ENCODE results near the gene IL34. TPM values are rescaled to one million over a fixed set of nuclear protein-coding genes. Genes with fewer than 3 reads are reported as not detected.

The IL34 gene
- total RNA-seq, 2 donors from 2014 or later = 1.2 TPM; not detected in 1

- Mint-ChIP-seq H3K27ac (no peak overlapping the region), H3K36me3 (no peaks in the 10 kb centered on the region), H3K4me1 (ENCODE audit: low read depth in 2 of 2) (peaks cover 3 to 9% of the 10 kb centered on the region in 2 donors), H3K4me3 (no peak overlapping the region), H3K9me3 (no peaks in the 10 kb centered on the region), H3K27me3 (peaks cover 0 to 4% of the 10 kb centered on the region in 2 donors)
- ATAC-seq = no peak
- DNase-seq (ENCODE audit: low spot score) = no peak
These were observed 35.3 kb downstream of the IL34 start for GRCh38 chr16:70681382-70682238.

- ATAC-seq (no peak), DNase-seq (ENCODE audit: low spot score) (no peak)
- Mint-ChIP-seq H3K27me3 (peaks cover 0 to 4% of the 10 kb centered on the region in 2 donors), H3K9me3 (no peaks in the 10 kb centered on the region), H3K4me3 (no peak overlapping the region), H3K36me3 (no peaks in the 10 kb centered on the region), H3K27ac (no peak overlapping the region), H3K4me1 (ENCODE audit: low read depth in 2 of 2) (peaks cover 3 to 9% of the 10 kb centered on the region in 2 donors)
These were observed 36.1 kb downstream of the IL34 start for GRCh38 chr16:70682239-70683145.

GRCh38 chr16:70683146-70683944 lies 37.0 kb downstream of the IL34 start:
- Mint-ChIP-seq H3K9me3 (no peaks in the 10 kb centered on the region), H3K27me3 (peaks cover 0 to 4% of the 10 kb centered on the region in 2 donors), H3K4me3 (no peak overlapping the region), H3K4me1 (ENCODE audit: low read depth in 2 of 2) (peaks cover 3 to 9% of the 10 kb centered on the region in 2 donors), H3K36me3 (no peaks in the 10 kb centered on the region), H3K27ac (no peak overlapping the region)
- no peak for DNase-seq (ENCODE audit: low spot score)
- no peak for ATAC-seq

- Mint-ChIP-seq H3K9me3 (no peaks in the 10 kb centered on the region), H3K4me3 (no peak overlapping the region), H3K36me3 (no peaks in the 10 kb centered on the region), H3K27me3 (peaks cover 0 to 4% of the 10 kb centered on the region in 2 donors), H3K27ac (no peak overlapping the region), H3K4me1 (ENCODE audit: low read depth in 2 of 2) (no peaks in the 10 kb centered on the region)
- DNase-seq (ENCODE audit: low spot score) (no peak), ATAC-seq (no peak)
These were observed 38.0 kb downstream of the IL34 start for GRCh38 chr16:70684146-70685060.

GRCh38 chr16:70685061-70685937 lies 38.9 kb downstream of the IL34 start:
- Mint-ChIP-seq H3K36me3 (no peaks in the 10 kb centered on the region), H3K27me3 (peaks cover 0 to 4% of the 10 kb centered on the region in 2 donors), H3K27ac (no peak overlapping the region), H3K4me1 (ENCODE audit: low read depth in 2 of 2) (no peaks in the 10 kb centered on the region), H3K4me3 (no peak overlapping the region), H3K9me3 (no peaks in the 10 kb centered on the region)
- ATAC-seq = peak in 1 of 2 donors; percentile 38
- no peak for DNase-seq (ENCODE audit: low spot score)

DNA sequence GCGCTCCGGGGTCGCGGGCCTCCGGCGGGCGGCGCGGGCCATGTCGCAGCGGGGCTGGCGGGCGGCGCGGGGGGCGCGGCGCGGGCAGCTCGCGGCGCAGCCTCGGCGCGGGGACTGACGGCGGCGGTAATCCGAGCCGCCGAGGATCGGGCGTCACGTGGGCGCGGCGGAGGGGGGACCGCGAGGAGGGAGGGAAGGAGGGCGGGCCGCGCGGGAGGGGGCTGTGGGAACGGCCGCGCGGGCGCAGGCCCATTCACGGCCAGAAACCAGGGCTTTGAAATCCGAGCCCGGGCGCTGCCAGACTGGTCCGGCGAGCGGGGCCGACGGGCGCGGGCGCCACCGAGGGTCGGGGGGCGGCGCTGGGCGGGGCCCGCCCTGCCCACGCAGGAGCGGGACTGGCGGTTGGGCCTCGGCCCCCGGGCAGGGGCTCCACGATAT lies 39.6 kb downstream of the IL34 start, which contains the start of gene MTSS2:
Gene MTSS2, minus strand, starts transcription at position 116 of the 438 bp plus-strand sequence. CDS start 262 bp downstream, outside the sequence.
- DNase-seq (ENCODE audit: low spot score) (no peak), ATAC-seq (no peak)
- no peaks in the 10 kb centered on the region for H3K9me3 Mint-ChIP-seq
- H3K27me3 Mint-ChIP-seq = peaks cover 0 to 4% of the 10 kb centered on the region in 2 donors
- no peaks in the 10 kb centered on the region for H3K36me3 Mint-ChIP-seq
- H3K4me1 Mint-ChIP-seq (ENCODE audit: low read depth in 2 of 2) = no peaks in the 10 kb centered on the region
- H3K4me3 Mint-ChIP-seq = no peak within 1 kb of the TSS
- no peak within 1 kb of the TSS for H3K27ac Mint-ChIP-seq

DNA sequence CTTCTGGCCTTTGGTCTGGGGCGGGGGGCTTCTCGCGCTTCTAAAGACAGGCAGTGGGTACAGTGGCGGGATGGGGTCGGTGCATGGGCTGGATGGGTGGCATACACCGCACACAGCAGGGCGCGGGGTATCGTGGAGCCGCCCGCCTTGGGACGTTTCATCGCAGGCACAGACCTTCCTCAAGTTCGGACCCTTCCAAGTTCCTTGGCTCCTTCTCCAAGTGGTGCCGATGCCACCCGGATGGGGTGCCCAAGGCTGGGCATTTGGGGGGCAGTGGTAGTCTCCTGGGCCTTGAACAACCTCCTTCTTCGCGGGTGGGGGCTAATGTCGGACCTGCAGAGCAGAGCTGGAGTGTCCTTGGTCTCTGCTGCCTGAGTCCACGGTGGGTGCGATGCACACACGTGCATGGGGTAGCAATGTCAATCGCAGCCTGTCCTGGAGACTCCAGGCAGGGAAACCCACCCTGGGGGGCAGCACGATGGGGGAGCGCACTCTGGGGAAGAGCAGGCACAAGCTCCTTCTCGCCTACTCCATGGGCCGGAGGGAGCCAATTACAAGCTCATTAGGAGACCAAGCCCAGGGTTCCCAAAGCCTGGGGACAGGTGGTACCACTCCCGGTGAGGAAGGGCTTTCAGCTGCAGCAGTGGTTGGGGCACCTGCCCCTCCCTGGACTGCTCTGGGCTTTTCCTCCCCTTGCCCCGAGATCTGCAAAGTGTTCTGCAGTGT lies 40.2 kb downstream of the IL34 start:
- no peak overlapping the region for H3K27ac Mint-ChIP-seq
- no peaks in the 10 kb centered on the region for H3K4me1 Mint-ChIP-seq (ENCODE audit: low read depth in 2 of 2)
- peaks cover 0 to 4% of the 10 kb centered on the region in 2 donors for H3K27me3 Mint-ChIP-seq
- ATAC-seq (no peak), DNase-seq (ENCODE audit: low spot score) (no peak)
- no peaks in the 10 kb centered on the region for H3K9me3 Mint-ChIP-seq
- H3K4me3 Mint-ChIP-seq = no peak overlapping the region
- no peaks in the 10 kb centered on the region for H3K36me3 Mint-ChIP-seq

- H3K4me1 Mint-ChIP-seq (ENCODE audit: low read depth in 2 of 2) = no peaks in the 10 kb centered on the region
- H3K9me3 Mint-ChIP-seq = no peaks in the 10 kb centered on the region
- DNase-seq (ENCODE audit: low spot score) (no peak), ATAC-seq (no peak)
- H3K4me3 Mint-ChIP-seq = no peak overlapping the region
- peaks cover 0 to 4% of the 10 kb centered on the region in 2 donors for H3K27me3 Mint-ChIP-seq
- no peak overlapping the region for H3K27ac Mint-ChIP-seq
- no peaks in the 10 kb centered on the region for H3K36me3 Mint-ChIP-seq
These were observed 40.7 kb downstream of the IL34 start for GRCh38 chr16:70687102-70687511.

- H3K27me3 Mint-ChIP-seq = peaks cover 0 to 4% of the 10 kb centered on the region in 2 donors
- no peaks in the 10 kb centered on the region for H3K36me3 Mint-ChIP-seq
- no peak overlapping the region for H3K4me3 Mint-ChIP-seq
- no peak overlapping the region for H3K27ac Mint-ChIP-seq
- H3K9me3 Mint-ChIP-seq = no peaks in the 10 kb centered on the region
- DNase-seq (ENCODE audit: low spot score) (no peak), ATAC-seq (no peak)
- H3K4me1 Mint-ChIP-seq (ENCODE audit: low read depth in 2 of 2) = no peaks in the 10 kb centered on the region
These were observed 41.4 kb downstream of the IL34 start for GRCh38 chr16:70687671-70688245.

GRCh38 chr16:70688246-70688742 lies 41.9 kb downstream of the IL34 start:
- no peak for ATAC-seq
- Mint-ChIP-seq H3K4me1 (ENCODE audit: low read depth in 2 of 2) (no peaks in the 10 kb centered on the region), H3K36me3 (no peaks in the 10 kb centered on the region), H3K4me3 (no peak overlapping the region), H3K27ac (no peak overlapping the region), H3K27me3 (peaks cover 0 to 4% of the 10 kb centered on the region in 2 donors), H3K9me3 (no peaks in the 10 kb centered on the region)
- no peak for DNase-seq (ENCODE audit: low spot score)
